Dedifferentiated amniotic fluid mesenchymal stem cell (primary cell): ENCODE data around the gene SPON1.

Experiments used
- DNase-seq: peaks from one replicate; pipeline ENCODE4 v3.0.0-alpha.2; 2016; ENCODE audit errors: extremely low spot score

SPON1 gene

DNA sequence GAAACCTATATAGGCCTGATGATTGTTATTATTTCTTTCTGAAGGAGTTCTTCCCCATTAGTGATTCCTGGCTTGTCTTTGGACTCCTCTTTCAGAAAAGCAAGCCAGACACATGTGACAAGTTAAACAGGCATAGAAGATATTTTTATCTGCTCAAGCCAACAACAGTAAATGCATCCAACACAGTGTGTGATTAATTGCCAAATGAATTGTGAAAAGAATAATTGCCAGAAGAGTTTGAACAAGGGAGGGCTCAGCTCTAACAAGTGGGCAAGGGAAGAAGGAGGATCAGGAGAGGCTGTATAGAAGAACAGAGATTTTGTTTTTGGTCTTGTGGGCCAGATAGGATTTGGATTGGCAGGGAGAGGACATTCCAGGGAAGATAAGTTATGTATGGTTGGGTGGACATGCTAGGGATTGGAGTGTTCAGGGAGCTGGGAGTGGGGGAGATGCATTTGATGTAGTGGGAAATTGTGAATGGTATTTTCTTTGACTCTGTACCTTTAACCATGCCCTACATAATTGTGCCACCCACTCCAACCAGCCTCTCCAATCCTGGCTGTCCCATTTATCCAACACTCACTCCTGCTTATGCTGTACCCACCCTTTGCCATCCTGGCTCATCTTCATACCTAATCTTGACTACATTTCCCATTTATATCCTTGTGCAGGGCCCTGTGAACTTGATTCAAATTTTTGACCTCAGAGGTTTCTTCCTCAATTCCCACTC lies 223.7 kb downstream of the SPON1 start:
- no peak for DNase-seq

DNA sequence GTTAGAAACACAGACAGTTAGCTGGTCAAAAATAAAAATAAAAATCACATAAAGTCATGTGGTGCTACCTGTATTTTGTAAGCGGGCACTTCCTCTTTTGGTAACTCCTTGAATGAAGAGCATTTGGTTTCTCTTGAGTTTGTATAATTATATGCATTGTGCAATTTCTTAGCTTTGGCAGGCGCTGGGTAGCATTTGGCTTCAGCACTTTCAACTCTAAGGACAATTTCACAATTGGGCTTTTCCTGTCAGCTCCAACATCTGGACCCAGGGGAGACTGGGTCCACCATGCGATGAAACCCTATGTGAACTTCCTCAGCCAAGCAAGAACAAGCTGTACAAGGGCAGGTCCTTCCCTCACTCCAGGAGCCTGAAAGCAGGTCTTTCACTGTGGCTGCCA lies 227.4 kb downstream of the SPON1 start:
- DNase-seq: no peak

DNA sequence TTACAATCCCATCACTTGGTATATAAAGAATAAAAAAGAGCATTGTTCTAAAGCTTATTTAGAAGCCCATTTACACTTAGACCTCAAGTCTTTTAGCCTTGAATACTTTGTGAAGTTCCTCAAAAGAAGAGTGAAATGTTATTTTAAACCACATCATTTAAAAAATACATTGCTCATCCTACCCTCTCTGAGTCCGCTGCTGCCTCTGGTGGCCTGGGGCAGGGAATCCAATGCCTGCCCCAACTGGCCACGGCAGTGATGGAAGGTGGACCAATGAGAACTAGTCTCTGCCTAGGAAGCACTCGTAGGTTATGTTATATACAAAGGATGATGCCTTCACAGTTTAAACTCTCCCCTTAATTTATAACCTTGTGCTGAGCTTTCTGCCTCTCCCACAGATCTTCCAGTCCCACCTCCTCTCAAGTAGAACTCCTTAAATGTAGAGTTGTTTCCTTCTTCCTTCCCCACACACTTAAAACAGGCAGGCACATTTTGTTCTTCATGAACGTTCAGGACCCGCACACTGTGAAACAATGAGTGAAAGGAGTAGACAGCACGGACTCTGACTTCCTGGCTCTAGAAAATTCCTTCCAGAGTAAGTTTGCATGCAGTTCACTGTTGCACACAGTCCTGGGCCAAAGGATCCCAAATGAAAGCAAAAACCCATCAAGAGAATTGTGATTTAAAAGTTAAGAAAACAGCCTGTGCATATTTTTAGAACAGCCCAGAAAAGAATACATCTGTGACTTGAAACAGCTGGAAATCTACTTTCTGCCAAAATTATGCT lies 228.7 kb downstream of the SPON1 start:
- peak; percentile 46 for DNase-seq

- DNase-seq: no peak
These were observed 231.1 kb downstream of the SPON1 start for GRCh38 chr11:14193644-14194043.

GRCh38 chr11:14202251-14203196 lies 240.0 kb downstream of the SPON1 start:
- DNase-seq: no peak

DNA sequence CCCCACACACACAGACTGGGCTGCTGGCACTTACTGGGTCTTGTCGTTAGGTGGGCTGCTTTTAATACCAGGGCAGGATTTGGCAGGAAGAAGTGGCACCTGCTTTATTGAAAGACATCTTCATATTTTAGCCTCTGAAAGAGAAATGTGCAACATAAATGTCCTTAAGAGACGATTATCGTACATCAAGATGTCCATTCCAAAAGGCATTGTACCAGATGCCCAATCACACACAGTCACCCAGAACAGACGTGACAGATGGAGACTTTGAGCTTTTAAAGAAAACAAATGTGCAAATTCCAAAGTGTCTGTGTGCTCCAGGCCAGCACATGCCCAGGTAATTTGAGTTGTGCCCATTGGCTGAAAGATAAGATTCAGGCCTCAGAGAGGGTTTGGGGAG lies 240.8 kb downstream of the SPON1 start:
- no peak for DNase-seq

DNA sequence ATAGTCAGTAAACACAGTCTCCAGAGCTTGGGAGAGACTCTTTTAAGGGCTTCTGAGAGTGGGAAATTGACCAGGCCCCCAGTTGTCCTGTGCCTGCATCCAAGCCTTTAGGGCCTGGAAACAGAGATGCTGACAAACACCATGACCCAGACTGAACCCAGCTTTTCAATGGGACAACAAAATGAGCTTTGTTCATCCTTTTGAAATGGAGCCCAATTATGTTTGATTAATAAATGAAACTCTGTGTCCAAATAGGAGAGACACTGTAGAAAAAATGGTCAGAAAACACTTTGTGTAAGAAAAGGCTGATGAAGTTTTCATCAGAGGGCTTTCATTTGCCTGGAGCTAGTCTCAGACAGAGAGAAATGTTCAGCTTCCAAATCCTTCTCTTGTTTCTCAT lies 250.5 kb downstream of the SPON1 start:
- DNase-seq: no peak

DNA sequence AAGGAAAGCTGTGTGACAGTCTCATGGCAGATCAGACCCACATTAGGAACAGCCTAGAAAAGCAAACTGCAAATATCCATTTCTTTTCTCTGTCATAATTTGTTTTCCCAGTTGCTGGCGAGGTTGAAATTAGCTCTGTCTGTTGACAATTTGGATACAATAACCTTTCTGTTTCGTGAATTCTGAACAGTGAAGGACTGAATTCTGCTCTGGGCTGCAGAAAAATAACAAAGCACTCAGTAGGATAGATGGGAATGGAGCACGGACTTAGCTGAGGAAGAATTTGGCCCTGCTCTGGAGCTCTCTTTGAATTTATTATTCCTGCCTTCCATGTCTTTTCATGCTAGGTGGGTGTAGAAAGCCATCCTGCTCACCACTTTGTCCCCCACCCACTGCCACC lies 256.2 kb downstream of the SPON1 start:
- no peak for DNase-seq

DNA sequence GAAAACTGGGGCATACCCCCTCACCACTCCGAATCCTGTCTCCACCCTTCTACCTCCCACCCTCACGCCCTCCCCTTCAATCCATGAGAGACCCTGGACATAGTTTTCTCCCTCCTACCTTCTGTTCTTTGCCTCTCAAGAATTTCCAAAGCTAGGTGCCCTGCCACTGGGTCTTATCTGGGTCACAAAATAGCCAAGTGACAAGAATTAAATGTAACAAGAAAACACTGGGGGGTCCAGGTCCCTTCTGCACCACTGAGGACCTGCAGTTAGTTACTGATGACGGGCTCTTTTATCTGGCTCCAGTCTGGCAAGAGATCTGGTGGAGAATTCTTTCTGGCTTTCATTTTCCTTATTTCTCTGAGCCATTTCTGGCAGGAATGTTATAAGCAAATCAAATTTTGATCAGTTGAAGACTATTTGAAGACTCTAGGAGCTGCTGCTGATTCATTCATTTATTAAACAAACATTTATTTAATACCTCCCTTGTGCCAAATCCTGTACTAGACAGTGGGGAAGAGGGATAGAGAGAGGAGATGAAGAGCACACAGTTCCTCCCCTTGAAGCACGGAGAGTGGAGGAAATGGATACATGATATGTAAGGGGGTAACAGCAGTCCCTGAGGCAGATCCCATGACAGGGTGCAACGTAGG lies 261.2 kb downstream of the SPON1 start:
- DNase-seq: no peak

DNA sequence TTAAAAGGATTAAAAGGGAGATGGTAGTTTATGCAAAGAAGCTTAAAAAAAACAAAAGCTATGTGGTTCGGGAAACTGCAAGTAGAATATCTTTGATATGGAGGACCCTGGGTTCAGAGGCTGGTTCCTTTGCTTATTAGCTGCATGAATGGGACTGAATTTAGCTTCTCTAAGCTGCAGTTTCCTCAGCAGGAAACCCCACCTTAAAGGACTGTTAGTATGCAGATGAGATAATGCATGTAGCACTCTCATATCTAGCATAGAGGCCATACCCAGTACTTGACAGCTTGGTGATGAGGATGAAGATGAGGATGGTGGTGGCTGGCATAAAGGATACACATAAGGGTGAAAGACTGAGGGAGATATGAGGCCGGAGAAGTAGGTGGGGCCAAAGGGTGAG lies 261.9 kb downstream of the SPON1 start:
- no peak for DNase-seq

DNA sequence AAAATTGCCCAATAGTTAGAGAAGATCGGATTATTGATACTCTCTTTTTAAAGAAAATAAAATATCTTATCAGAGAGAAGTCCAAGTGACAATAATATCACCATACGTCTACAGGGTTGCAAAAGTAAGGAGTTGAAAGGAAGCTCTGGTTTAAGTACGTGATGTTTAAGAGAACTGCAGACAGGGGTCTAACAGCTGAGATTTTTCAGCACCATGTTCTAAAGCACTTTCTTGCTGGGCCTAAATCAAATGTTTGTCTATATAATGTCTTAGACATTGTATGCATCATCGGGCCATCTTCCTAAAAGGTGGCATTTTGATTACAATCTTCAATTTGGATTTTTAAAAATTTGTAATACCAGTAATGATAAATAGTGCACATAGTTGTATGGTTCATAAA lies 263.1 kb downstream of the SPON1 start:
- no peak for DNase-seq

DNA sequence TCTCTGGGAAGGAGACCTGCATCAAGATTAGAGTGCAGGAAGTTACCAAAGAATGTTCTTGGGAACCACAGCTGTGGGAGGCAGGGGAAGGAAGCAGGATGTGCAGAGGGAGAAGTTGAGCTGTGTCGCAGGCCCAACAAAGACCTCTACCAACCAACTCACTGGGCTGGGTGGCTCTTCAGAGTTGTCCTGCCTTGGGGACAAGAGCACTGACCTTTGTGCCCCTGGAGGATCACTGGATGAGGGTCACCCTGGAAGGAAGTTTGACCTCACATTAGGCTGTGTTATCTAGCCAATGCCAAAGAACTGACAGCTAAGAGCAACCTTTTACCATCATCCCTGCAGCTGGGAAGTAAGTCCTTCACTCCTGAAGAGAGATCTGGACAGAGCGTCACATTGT lies 265.8 kb downstream of the SPON1 start:
- DNase-seq: no peak

DNA sequence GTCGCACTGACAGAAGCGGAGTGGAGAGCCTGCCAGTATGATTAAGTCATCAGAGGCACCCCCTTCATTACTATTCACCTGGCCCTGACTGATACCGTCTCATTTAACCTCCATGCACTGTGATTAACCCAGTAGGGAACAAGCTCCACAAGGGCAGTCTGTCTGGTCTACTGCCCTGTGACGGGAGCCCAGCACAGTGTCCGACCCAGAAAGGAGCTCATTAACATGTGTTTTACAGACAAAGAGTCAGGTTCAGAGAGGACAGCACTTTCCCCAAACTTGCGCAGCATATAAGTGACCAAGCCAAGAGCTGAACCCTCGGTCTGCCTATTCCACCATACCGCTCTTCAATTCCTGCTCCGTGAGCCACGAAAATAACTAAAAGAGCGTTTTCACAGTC lies 266.9 kb downstream of the SPON1 start:
- DNase-seq: no peak

DNA sequence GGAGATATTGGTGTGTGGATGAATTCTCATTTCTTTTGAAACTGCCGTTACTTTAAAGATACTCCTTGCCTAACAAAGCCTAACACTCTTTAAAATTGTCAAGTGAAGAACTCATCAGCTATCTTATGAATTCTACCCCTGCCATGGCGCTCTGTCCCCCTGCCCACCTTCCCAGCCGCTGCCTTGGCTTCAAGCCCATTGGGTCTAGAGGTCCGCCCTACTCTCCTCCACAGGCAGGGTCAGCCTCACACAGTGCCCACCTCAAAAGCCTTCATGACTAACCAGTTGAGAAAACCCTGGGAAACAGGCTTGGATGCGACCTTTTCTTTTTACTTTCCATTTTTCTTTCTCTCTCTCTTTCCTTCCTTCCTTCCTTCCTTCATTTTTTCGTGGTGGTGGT lies 267.9 kb downstream of the SPON1 start:
- no peak for DNase-seq

DNA sequence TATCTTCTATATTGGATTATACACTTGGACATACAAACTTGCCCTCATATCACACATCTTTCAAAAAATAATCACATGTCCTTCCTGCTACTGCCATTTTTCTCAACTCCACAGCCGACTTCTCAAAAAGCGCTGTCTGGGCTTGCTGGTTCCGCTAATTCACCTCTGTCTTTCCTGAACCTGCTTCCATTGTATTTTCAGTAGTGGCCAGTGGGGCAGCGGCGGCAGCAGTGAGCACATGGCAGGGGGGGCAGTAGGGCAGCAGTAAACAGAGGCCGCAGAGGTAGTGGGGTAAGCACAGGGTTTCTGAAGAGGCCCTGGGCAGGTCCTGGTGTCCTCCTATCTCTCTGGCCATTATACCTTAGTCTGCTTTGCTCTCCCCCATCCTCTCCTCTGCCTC lies 270.1 kb downstream of the SPON1 start:
- DNase-seq: no peak

DNA sequence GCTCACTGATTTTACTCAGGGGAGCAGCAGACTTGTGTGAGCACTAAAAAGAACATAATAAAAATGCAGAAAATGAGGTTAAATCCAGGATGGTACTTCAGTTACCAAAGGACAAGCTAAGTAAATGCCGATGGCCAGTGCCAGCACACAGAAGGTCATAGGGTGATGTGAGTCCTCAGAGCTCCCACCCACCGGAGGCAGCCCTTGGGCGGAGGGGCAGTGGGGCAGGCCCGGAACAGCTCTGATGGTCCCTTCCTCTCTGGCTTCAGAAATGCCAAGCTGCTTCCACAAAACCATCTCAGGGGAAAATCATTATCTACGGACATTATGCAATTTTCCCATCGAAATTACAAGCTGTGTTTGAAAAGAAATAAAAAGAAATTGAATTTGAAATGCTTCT lies 271.9 kb downstream of the SPON1 start:
- DNase-seq: no peak

DNA sequence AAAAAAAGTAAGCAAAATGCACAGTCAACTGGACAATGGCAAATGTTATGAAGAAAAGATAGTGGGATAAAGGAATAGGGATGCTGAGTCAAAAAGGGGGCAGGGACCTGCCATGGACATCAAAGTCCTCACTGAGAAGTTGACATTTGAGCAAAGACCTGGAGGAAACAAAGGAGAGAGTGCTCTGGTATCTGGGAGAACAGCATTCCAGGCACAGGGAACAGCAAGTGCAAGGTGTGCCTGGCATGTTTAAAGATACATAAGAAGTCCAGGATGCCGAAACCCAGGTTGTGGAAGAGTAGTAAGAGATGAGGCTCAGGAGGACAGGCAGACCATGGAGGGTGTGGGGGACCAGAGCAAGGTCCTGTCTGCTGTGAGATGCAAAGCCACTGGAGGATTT lies 273.2 kb downstream of the SPON1 start:
- DNase-seq: no peak

DNA sequence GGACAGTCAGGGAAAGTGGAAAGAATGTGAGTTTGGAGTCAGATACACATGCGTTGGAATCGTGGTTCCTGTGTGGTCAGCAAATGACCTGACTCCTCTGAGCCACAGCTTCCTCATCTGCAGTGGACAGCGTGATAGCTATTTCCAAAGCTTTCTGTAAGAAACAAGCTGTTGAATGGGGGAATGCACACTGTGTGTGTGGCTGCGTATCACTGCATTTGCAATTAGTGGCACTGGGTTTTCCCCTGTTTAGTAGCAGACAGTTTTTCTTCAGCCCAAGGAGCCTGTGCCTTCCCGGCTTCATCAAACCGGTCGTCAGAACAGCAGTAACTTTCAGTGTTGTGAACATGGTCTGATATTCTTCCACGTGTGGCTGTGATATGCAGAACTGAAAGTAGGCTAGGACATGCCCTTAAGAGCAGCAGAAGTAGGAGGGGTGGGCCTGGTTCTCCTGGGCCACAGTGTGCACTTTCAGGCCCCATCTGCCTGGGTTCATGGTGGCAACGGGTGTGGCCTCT lies 275.0 kb downstream of the SPON1 start:
- no peak for DNase-seq

DNA sequence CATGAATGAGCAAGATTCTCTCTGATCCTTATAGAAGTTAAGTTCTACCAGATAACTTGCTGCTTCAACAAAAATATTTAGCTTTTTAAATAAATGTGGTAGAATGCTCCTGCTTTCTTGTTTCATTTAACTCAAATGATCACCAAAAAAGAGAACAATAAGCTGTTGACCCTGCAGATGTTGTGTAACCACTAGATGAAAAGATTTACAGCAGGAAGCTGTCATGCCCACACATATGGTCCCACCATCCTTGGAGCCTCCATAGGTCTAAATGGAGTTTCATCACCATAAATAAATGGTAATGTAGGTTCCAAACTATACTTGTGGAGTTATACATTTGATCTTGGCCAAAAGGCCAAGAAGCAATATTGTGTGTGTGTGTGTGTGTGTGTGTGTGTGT lies 277.7 kb downstream of the SPON1 start:
- no peak for DNase-seq

GRCh38 chr11:14240951-14241350 lies 278.4 kb downstream of the SPON1 start:
- DNase-seq: no peak

GRCh38 chr11:14242187-14242586 lies 279.7 kb downstream of the SPON1 start:
- no peak for DNase-seq

DNA sequence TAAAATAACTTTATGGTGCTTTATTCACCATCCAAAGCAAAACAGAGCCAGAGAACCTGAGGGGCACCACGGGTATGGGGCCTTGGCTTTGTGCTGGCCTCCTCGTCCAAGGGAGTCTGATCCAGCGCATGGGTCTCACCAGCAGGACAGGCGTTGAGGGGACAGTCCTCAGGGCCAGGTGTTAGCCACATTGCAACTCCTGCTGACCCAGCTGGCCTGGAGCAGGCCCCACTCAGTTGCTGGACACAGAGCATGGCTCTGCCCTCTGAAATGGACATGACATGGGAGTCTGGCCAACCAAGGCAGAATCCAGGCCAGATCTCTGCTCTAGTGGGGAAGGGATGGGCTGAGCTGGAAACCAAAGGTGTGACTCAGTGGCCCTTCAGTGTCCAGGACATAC lies 280.2 kb downstream of the SPON1 start:
- DNase-seq: no peak
